T47D (cell line): Measurements from ENCODE around the gene ERO1A.

Experiments used
- DNase-seq, 2 experiments: peaks; one replicate each; pipeline versions ENCODE4 v3.0.0 to v3.0.0-alpha.2; 2011 to 2012; ENCODE audit warnings: low read depth in 1 of 2, low spot score in 1 of 2
- JUND ChIP-seq: IDR thresholded peaks from 2 replicates; pipeline ENCODE4 v1.6.1; 2012; ENCODE audit warnings: low read depth
- in situ Hi-C: cut with HindIII; loops from 2 replicates; pipeline ENCODE4 v1.10.0; 2016; ENCODE audit warnings: low sequenced_read_pairs, low pct_unique_long_range_greater_than_20kb

The ERO1A gene

DNA sequence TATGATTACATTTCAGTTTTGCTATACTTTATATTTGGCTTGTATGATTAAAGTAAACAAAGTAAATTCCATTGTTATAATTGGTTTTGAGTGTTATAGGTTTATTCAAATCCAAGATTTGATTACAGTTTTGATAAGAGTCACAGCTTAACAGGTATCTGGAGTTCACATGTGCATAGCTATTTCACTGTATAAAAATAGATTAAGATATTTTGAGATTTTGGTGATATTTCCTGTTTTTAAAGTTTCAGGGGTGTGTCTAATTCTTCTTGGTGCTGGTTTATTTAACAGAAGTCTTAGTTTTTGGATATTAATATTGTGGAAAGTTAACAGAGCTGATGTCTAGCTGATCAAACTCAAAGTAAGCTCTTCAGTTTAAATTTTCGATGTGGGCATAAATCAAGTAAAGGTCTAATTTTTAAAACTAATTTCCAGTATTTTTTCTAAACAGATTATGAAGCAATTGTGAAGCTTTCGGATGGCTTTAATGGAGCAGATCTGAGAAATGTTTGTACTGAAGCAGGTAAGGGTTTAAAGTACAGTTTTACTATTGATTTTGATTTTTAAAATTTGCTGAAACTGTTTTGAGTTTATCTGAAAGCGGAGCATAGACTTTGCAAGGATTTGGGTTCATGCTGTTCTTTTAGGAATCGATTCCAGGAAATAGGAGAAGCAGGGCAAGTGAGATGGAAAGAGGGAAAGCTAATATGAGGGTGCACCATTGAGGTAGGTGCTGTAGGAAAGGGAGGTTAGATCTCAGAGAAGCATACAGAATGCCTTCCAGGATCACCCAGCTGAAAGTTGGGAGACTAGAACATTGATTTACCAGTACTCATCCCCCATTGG, 28.4 kb upstream of the ERO1A start:
- no peak for TF ChIP-seq JUND
- in situ Hi-C loops, result no loop called here
- no peak for DNase-seq

DNA sequence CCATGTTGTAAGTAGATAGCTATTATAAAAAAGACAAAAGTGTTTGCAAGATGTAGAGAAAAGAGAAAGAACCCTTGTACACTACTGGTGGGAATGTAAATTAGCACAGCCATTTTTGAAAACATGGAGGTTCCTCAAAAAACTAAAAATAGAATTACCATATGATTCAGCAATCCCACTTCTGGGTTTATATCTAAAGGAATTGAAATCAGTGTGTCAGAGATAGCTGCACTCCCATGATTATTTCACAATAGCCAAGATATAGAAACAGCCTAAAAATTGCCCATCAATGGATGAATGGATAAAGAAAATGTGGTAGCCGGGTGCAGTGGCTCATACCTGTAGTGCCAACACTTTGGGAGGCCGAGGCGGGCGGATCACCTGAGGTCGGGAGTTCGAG, 20.8 kb upstream of the ERO1A start:
- no peak for DNase-seq
- no peak for TF ChIP-seq JUND
- in situ Hi-C loops, result no loop called here

DNA sequence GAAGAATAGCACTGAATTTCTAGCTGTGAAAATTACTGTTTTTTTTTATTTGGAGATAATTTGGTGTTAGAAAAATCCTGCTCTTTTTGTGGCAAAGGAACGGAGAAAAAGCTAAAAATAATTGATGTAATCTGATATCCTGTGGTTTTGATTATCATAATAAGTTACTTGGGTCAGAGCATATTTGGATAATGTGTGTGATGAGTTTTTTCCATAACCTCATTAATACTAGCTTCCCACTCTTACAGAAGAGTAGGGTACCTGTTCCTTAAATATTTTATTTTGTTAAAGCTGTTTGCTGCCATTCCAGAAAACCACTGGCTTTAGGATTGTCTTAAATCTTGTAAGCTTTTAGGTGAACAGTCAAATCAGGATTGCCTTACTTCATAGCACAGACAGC, 16.3 kb upstream of the ERO1A start:
- no peak for TF ChIP-seq JUND
- in situ Hi-C loops, result no loop called here
- no peak for DNase-seq

GRCh38 chr14:52706724-52707706, 11.7 kb upstream of the ERO1A start, which contains the start of gene PSMC6:
PSMC6 (plus strand) TSS chr14:52707200; CDS start chr14:52707220, 20 bp downstream.
- in situ Hi-C loops, result no loop called here
- no peak for TF ChIP-seq JUND
- peak; percentile 72 to 95 for DNase-seq

GRCh38 chr14:52706286-52706685, 10.9 kb upstream of the ERO1A start:
- DNase-seq, result peak in 1 of 2 experiments; percentile 34
- in situ Hi-C loops, result no loop called here

DNA sequence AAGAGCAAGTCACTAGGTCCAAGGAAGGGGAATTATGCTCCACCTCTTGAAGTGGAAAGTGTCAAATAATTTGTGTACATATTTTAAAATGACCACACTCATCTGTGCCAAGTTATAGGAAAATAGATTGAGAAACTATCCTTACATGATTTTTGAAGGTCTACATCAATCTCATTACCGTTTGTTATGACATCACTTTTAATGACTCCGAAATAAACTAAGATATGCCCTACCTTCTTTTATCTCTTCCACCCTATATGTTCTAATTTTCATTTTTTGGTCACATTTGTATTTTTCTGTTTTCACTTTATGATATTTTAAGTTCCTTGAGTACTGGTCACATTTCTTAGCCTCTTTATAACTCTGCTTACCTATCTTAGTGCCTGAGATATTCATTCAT, 8.3 kb upstream of the ERO1A start:
- DNase-seq, result no peak
- no peak for TF ChIP-seq JUND
- in situ Hi-C loops, result no loop called here

More at GRCh38 chr14:52706286-52706685, 10.9 kb upstream of the ERO1A start:
- TF ChIP-seq JUND, result no peak

GRCh38 chr14:52703225-52703624, 7.9 kb upstream of the ERO1A start:
- TF ChIP-seq JUND, result no peak
- peak in 1 of 2 experiments; percentile 39 for DNase-seq
- in situ Hi-C loops, result no loop called here

GRCh38 chr14:52701223-52701622, 5.9 kb upstream of the ERO1A start:
- in situ Hi-C loops, result no loop called here
- DNase-seq, result no peak
- TF ChIP-seq JUND, result no peak

- DNase-seq, result peak in 1 of 2 experiments; percentile 53
These were observed 5.4 kb upstream of the ERO1A start for GRCh38 chr14:52700701-52701172.

GRCh38 chr14:52694761-52695480, 437 bp downstream of the ERO1A start:
- in situ Hi-C loops, result no loop called here
- peak in 1 of 2 experiments; percentile 66 for DNase-seq
- no peak for TF ChIP-seq JUND

More at GRCh38 chr14:52700701-52701172, 5.4 kb upstream of the ERO1A start:
- in situ Hi-C loops, result no loop called here
- peak; percentile 62 for TF ChIP-seq JUND

DNA sequence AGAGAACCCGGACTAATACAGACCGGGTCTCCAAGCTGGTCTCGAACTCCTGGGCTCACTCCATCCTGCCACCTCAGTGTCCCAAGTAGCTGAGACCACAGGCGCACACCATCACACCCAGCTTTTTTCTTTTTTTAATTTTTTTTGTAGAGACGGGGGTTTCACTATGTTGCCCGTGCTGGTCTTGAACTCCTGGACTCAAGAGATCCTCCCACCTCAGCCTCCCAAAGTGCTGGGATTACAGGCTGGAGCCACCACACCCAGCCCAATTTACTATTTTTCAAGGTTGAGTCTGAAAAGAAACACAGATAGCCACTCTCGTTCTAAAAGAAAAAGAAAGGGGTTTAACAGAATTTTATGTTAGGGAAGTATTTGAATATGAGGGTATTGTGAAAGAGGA, 1.8 kb downstream of the ERO1A start:
- DNase-seq, result no peak
- in situ Hi-C loops, result no loop called here
- TF ChIP-seq JUND, result no peak

- no peak for DNase-seq
- in situ Hi-C loops, result no loop called here
- TF ChIP-seq JUND, result no peak
These were observed 2.3 kb downstream of the ERO1A start for GRCh38 chr14:52693036-52693435.
